ENCODE measurements around the gene CTXND2.

GRCh38 chr1:150960646-150961045 lies 73.7 kb downstream of the CTXND2 start:
- TF ChIP-seq YY1 (IDR thresholded peaks at IDR 0.05; ENCODE audit: borderline replicate concordance in 1 of 3, control insufficient read depth in 1 of 3, extremely low read depth in 1 of 3, insufficient read depth in 3 of 3, insufficient read length in 1 of 3, insufficient replicate concordance in 2 of 3, low read depth in 1 of 3, low read length in 2 of 3) (no peak), CTCF (IDR thresholded peaks at IDR 0.05 in 2 of 3, conservative IDR thresholded peaks at IDR 0.05 in 1 of 3; ENCODE audit: insufficient read depth in 2 of 3, low read depth in 1 of 3, low read length in 3 of 3) (no peak), SLC30A9 (CRISPR knock-in tag; IDR thresholded peaks at IDR 0.05) (no peak), SRSF9 (IDR thresholded peaks at IDR 0.05; ENCODE audit: borderline replicate concordance, low read depth, low read length) (no peak), ARNT (IDR thresholded peaks at IDR 0.05) (no peak), EZH2 (IDR thresholded peaks at IDR 0.05; ENCODE audit: borderline replicate concordance, low read depth, low read length) (no peak), ELK1 (CRISPR knock-in tag; IDR thresholded peaks at IDR 0.05) (no peak), CTBP1 (IDR thresholded peaks at IDR 0.05; ENCODE audit: borderline replicate concordance) (no peak), MAFF (IDR thresholded peaks at IDR 0.05; ENCODE audit: low read length) (no peak), SP1 (CRISPR knock-in tag; IDR thresholded peaks at IDR 0.05) (no peak), SUPT5H (IDR thresholded peaks at IDR 0.05) (no peak), POLR3G (IDR thresholded peaks at IDR 0.05; ENCODE audit: extremely low read depth, insufficient read length, insufficient replicate concordance) (no peak), TOE1 (IDR thresholded peaks at IDR 0.05; ENCODE audit: borderline replicate concordance) (no peak), TOE1 (CRISPR knock-in tag; IDR thresholded peaks at IDR 0.05; ENCODE audit: borderline replicate concordance, low read depth) (no peak), SREBF2 (CRISPR knock-in tag; IDR thresholded peaks at IDR 0.05) (no peak)
